ENCODE data around the gene USP17L15.
"Not testable (repeated sequence)": the region's sequence is repeated elsewhere in the genome, so short reads cannot be mapped to it uniquely, and the experiment has no call there.

- not testable (repeated sequence) for TF ChIP-seq PRDM10 (CRISPR knock-in tag; IDR thresholded peaks at IDR 0.05; ENCODE audit: low read depth); ZFYVE20 (CRISPR knock-in tag; IDR thresholded peaks at IDR 0.05; ENCODE audit: borderline replicate concordance, low read depth); SMAD3 (CRISPR knock-in tag; IDR thresholded peaks at IDR 0.05); POLR2A (IDR thresholded peaks at IDR 0.05; ENCODE audit: insufficient read depth in 1 of 2, low read depth in 2 of 2, low read length in 2 of 2); ZNF746 (CRISPR knock-in tag; IDR thresholded peaks at IDR 0.05); NFE2L1 (CRISPR knock-in tag; IDR thresholded peaks at IDR 0.05; ENCODE audit: borderline replicate concordance)
- TF ChIP-seq, protein P1, sequence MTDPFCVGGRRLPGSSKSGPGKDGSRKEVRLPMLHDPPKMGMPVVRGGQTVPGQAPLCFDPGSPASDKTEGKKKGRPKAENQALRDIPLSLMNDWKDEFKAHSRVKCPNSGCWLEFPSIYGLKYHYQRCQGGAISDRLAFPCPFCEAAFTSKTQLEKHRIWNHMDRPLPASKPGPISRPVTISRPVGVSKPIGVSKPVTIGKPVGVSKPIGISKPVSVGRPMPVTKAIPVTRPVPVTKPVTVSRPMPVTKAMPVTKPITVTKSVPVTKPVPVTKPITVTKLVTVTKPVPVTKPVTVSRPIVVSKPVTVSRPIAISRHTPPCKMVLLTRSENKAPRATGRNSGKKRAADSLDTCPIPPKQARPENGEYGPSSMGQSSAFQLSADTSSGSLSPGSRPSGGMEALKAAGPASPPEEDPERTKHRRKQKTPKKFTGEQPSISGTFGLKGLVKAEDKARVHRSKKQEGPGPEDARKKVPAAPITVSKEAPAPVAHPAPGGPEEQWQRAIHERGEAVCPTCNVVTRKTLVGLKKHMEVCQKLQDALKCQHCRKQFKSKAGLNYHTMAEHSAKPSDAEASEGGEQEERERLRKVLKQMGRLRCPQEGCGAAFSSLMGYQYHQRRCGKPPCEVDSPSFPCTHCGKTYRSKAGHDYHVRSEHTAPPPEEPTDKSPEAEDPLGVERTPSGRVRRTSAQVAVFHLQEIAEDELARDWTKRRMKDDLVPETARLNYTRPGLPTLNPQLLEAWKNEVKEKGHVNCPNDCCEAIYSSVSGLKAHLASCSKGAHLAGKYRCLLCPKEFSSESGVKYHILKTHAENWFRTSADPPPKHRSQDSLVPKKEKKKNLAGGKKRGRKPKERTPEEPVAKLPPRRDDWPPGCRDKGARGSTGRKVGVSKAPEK (CRISPR knock-in tag; IDR thresholded peaks at IDR 0.05; ENCODE audit: borderline replicate concordance): not testable (repeated sequence)
- TF ChIP-seq, protein P2, sequence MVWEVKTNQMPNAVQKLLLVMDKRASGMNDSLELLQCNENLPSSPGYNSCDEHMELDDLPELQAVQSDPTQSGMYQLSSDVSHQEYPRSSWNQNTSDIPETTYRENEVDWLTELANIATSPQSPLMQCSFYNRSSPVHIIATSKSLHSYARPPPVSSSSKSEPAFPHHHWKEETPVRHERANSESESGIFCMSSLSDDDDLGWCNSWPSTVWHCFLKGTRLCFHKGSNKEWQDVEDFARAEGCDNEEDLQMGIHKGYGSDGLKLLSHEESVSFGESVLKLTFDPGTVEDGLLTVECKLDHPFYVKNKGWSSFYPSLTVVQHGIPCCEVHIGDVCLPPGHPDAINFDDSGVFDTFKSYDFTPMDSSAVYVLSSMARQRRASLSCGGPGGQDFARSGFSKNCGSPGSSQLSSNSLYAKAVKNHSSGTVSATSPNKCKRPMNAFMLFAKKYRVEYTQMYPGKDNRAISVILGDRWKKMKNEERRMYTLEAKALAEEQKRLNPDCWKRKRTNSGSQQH (CRISPR knock-in tag; IDR thresholded peaks at IDR 0.05; ENCODE audit: low read depth): not testable (repeated sequence)
These were observed 28.4 kb downstream of the USP17L15 start, which contains the start of gene USP17L21 for GRCh38 chr4:9262572-9262971.
